DMS79 (cell line): ENCODE results near the gene EDN3.
A peak's percentile ranks its signal among the peaks of the same experiment; 100 is the strongest.
"Not testable (repeated sequence)": the region's sequence is repeated elsewhere in the genome, so short reads cannot be mapped to it uniquely, and the experiment has no call there.

ENCODE experiments used
- DNase-seq: peaks from one replicate; lab custom pipeline; 2025; lab: John Stamatoyannopoulos, UW

Gene EDN3

DNA sequence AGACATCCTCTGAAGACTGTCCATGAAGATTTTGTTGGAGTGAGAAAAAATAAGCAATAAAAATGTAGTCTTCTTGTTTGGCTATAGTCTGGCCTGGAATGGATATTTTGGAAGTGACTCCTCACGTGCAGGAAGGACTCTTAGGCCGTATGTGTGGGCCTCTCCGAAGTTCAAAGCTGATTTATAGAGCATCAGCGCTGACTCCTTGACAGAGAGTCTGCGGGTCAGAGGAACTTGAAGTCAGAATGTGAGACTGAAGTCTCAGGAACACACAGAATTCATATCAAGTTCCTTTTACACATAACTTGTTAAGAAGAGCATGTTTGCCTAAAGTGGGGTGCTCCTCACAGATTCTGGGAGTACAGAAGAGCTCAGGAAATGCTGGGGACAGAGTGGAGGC, 36.1 kb downstream of the EDN3 start:
- DNase-seq, result no peak

DNA sequence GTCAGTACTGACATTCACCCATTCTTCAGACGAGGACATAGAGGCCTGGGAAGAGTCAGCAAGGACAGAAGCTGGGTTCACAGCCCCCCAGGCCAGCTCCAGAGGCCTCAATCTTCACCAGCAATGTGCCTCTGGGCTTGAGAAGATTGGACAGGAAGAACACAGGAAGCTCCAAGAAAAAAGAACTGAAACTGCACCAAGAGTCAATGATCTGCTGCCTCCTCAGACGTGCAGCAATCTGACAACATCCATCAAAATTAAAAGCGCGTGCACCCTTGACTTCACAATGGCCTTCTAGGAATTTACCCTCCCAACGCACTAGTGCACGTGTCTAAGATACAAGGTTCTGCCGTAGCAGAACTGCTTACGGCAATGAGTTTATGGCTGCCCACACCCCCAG, 38.0 kb downstream of the EDN3 start:
- not testable (repeated sequence) for DNase-seq

DNA sequence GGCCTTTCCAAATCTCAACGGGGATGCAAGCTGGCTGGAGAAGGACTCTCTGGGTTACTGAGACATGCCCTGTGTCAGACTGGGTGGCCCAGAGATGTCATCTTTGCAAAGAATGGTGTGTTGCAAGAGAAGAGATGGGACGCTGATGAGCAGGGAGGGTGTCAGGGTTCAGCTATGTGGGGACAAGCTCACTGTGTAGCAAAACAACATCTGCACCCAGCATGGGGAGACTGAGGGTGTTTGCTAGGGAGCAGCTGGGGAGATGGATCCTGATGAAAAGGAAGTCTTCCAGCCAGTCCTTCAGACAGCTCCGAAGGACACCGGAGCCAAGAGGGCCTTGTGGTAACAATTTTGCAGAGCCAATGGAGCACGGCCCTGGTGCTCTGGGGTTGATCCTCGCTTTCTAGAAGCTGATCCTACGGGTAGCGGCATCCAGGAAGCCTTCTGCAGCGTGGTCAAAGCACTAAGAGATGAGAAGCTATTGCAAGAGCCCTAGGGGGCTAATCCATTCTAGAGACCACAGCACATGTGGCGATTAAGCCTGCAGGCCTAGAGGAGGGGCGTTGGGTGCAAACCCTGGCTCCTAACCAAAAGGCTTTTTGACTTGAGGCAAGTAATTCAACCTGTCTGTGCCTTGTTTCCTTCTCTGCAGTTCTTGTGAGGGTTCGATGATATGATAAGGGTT, 39.9 kb downstream of the EDN3 start:
- DNase-seq, result no peak

DNA sequence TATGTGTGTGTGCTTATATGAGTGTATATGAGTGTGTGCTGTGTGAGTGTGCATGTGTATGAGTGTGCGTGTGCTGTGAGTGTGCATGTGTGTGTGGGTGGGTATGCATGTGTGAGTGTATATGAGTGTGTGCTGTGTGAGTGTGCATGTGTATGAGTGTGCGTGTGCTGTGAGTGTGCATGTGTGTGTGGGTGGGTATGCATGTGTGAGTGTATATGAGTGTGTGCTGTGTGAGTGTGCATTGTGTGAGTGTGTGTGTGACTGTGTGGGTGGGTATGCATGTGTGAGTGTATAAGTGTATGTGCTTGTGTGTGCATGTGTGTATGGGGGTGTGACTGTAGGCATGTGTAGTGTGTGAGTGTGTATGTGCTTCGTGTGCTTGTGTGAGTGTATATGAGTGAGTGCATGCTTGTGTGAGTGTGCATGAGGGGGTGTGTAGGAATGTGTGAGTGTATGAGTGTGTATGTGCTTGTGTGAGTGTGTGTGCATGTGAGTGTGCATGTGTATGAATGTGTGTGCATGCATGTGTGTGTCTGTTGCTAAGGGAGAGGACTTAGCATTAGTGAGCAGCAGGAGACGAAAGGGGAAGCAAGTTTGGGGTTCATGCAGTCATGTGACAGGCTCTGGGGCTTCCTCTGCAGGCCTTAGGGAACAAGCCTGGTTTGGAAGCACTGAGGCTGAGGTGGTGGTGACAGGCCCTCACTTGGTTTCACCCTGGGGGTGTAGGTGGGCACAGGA, 41.0 kb downstream of the EDN3 start:
- DNase-seq, result not testable (repeated sequence)

DNA sequence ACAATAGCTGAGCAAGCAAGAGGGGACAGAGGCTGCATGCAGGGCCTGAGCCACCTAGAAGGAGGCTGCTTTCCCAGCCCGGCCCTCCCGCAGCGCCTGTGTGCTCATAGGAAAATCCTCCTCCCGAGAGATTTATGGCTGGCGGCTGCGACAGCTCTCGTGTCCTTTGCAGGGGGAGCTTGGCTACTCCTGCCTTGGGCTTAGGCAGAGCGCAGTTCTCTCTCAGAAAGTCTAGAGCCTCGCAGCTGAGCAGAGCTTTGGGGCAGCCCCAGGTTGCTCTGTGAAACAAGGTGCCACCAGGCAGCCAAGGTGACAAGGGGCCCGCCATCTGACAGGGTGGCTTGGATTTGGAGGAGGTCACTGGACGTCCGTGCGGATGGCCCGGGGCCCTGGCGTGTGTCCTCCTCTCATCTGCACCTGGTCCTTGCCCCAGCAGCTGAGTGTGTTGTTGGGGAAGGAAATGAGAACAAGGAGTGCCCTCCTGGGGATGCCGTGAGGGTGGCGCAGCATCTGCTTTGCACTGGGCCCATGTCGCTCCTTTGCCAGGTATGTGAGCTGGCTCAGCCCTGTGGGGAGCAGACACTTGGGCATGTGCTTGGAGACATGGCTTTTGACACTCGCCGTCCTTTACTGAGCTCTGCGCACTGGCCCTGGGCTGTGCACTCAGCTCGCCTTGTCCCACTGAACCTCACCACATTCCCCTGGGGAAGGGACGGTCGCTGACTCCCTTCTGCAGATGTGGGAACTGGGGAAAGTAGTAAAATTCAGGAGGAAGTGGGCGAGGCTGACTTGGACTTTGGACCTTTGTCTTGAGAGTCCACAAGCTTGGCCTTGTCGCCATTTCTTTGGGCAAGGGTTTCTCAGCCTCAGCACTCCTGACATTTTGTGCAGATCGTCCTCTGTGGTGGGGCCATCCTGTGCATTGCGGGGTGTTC, 41.9 kb downstream of the EDN3 start:
- no peak for DNase-seq

DNA sequence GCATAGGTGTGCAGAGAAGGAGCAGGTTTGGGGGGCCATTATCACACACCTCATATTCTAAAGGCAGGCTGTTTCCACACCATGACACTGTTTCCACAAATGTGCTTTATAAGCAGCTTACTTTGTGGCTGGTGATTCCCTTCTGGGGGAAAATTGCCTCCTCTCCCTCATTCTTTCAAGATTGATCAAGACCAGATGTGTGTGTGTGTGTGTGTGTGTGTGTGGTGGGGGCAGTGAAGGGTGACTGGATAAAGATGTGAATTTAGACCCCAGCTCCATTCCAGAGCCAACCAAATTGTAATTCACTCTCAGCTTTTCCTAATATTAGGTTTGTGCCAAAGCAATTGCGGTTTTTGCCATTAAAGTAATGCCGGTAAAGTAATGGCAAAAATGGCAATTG, 45.6 kb downstream of the EDN3 start:
- DNase-seq, result no peak

DNA sequence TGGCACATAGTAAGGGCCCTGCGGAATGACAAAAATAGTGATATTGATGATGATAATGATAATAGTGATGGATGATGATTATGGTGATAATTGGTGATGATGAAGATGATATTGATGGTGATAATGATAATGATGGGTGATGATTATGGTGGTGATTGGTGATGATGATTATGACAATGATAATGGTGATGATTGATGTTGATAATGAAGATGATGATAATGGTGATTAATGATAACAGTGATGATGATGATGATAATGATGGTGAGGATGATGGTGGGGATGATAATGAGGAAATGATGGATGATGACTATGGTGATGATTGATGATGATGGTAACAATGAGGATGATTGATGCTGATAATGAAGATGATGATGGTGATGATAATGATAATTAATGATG, 48.9 kb downstream of the EDN3 start:
- no peak for DNase-seq

DNA sequence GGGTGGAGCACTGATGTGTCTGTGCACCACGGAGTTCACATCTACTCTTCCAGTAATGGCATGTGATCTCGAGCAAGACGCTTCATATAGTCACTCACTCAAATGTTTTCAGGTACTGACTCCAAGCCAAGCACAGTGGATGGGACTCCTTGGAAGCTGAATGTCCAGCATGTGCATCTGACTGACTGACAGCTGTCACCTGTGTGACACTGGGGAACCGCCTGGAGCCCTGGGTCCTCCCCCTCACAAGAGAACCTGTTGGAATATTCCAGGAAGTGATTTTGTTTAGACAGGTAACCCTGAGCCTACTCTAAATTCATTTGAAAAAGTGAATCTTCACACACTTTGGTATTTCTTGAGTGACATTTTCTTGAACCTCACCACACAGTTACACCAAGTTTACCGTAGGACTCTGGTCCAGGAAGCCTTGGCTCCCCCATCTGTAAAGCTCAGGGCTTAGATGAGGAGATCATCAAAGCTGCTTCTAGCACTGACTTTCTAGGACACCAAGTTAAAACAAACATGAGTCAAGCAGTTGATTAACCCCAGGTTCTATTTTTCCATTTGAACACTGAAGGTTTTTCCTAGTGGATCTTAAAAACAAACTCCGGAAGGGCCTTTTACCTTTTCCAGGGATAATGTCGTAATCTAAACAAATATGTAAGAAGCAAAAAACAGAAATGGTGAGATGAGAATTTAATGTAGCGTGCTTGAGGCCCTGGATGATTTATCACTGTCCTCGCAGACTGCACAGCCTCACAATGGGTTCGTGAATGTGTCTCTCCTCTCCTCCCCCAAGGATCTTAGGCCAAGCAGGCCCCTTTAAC, 50.1 kb downstream of the EDN3 start:
- no peak for DNase-seq

DNA sequence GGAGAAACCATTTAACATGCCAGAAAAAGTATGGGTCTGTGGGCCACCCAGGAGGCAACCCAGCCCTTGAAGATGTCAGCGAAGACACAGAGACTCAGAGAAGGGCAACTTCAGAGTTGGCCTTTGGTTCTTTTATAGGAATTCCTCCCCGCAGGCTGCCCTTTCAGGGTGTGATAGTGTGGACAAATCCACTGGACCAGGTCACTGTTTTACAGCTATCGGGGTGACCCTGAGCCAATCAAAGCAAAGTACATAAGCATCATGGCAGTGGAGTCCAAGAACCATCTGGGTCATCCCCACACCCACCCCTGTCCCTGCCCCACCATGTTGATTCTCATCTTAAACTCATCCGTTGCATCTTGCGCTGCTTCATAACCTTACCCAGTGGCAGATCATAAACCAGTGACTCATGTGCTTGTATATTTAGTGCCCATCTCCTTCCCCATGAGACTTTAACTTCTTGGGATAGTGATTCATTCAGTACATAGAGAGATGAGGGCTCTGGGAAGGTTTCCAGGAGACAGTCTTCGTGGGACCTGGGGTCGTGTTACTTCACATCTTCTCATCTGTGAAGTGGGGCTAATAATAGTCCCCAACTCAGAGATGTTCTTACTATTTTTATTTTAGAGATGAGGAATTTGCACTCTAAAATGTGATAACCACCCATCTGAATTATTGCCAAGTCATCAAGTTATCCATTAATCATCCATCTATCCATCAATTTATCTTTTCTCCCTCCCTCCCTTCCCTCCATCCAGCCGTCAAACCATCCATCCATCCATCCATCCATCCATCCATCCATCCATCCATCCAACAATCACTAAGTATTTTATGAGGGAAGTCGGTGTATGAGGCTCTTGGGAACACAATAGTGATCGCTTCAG, 51.0 kb downstream of the EDN3 start:
- DNase-seq, result no peak

DNA sequence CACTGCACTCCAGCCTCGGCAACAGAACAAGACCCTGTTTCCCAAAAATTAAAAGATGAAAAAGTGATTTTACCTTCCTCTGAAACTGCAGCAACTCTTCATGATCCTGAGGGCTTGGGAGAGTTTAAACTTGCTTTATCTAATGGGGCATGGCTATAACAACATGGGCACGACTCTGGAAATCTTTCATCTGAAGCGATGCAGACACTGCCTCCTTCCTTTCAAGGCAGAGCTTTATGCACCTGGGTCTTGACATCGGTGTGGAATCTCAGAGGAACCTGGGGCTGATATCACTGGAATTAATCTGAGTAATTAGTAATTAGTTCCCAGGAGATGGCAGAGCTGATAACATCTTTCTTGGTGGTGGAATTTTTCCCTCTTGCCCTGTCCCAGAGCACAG, 52.1 kb downstream of the EDN3 start:
- DNase-seq, result no peak

DNA sequence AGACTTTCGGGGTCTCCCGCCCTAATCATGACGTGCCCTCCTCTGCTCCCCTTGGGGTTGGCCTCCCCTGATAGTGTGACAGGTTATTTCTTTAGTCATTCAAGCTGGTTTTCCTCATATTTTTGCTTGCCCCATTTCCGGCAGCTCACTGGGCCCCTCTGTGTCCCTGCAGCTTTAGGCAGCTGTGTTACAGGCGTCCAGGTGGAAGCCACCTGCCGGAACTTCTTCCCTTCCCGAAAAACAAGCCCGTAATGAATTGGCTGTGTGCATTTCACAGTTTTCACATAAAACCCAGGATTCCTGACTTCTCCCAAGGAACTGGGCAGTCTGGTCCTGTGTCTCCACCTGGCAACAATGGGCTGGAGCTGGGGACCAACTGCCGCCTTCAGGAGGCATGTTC, 52.6 kb downstream of the EDN3 start:
- DNase-seq, result no peak

DNA sequence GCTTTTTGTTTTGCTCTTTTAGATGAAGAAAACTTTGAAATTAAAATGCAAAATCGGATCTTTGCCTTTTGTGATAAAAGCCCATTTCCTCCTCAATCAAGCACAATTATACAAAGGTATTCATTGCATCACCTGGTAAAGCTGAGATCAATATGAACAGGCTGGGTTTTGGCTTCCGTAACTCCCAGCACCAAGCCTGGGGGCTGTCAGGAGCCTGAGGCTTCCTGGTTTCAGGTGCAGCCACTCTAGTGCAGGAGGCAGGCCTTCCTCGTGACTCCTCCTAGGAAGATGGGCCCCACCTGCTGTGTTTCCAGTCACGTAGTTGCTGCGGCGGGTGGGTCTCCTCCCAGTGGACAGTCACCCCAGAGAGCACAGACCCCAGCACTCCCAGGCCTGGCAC, 54.0 kb downstream of the EDN3 start:
- DNase-seq, result no peak

DNA sequence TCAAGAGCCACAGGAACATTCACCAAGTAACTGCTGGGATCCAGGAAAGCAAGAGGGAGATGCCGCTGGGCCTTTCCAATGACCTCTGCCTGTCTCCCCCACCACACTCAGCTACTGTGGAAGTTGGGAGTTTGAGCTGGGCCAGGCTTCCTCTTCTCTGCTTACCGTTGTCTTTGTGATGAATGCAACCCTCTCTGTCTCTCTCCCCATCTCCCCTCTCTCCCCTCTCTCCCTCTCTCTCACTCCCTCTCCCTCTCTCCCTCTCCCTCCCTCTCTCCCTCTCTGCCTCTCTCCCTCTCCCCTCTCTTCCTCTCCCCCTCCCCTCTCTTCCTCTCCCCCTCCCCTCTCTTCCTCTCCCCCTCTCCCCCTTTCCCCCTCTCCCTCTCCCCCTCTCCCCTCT, 54.8 kb downstream of the EDN3 start:
- no peak for DNase-seq

DNA sequence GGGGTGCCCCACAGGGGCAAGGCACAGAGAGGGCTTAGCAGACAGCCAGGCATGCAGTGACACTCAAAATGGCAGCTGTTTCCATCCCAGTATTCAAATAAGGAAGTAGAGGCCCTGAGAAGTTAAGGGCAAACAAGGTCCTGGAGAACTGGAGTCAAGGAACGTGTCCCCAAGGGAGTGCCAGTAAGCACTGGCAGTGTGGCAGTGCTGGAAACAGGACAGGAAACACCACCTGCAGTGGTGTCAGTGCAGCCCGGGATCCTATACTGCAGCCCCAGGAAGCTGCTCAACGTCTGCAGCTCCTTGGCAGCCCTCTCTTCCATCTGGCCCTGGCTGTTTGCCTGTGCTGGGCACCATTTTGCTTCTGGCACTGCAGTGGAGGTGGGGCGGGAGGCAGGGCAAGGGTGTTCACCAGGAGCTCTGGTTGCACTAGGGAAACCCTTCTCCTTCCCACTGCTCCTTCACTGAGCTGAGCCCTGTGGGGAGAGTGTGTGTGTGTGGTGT, 56.3 kb downstream of the EDN3 start:
- DNase-seq, result no peak

DNA sequence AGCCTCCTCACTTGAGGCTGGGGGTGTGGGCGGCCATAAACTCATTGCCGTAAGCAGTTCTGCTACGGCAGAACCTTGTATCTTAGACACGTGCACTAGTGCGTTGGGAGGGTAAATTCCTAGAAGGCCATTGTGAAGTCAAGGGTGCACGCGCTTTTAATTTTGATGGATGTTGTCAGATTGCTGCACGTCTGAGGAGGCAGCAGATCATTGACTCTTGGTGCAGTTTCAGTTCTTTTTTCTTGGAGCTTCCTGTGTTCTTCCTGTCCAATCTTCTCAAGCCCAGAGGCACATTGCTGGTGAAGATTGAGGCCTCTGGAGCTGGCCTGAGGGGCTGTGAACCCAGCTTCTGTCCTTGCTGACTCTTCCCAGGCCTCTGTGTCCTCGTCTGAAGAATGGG, 58.4 kb downstream of the EDN3 start:
- DNase-seq, result not testable (repeated sequence)

DNA sequence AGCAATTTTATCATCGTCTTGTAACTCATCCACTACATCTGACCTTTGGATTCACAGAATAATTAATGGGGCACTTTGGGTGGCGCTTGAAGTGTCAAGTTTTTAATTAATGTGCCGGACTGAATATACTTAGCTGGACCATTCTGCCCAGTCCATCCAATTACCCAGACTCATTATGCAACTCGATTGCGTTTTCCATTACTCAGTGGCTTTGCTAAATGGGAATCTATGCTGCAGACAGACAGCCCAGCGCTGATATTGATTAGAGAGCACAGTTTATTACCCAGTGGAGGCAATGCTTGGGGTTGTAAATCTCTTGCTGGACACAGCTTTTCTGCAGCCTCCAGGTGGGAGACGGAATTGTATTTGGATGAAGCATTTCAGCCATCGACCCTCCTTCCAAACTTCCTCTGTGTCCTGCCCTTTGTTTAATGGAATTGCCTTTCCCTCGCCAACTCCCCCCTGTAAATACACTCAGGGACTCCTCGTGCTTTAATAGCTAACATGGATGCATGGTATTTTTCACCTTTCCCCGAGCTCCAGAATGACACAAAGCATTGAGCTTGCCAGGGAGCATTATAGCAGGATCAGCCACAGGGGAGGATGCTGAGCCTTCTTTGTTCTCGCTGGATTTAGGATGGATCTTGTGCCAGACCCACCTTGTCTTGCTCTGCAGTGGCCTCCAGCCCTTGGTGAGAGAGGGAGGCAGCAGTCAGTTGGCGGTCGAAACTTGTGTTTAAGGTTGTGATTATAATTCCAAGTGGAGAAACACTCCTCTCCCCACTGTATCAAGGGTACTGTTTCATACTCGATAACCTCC, 59.7 kb downstream of the EDN3 start:
- no peak for DNase-seq

DNA sequence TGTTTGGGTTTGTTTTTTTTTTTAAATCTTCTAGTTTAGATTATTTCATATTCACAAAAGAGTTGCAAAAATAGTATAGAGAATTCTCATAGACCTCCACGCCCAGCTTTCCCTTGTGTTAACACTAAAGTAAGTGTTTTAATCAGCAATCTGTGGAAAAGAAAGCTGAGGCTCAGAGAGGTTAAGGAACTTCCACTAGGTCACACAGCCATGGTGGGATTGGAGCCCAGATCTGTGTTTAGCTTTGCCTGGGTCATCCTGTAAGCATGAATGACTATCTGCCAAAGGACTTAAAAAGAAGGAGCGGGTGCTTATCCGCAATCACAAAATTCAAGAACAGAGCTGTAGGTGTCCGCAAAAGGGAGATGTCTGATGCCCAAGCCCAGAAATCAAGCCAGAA, 60.5 kb downstream of the EDN3 start:
- no peak for DNase-seq

DNA sequence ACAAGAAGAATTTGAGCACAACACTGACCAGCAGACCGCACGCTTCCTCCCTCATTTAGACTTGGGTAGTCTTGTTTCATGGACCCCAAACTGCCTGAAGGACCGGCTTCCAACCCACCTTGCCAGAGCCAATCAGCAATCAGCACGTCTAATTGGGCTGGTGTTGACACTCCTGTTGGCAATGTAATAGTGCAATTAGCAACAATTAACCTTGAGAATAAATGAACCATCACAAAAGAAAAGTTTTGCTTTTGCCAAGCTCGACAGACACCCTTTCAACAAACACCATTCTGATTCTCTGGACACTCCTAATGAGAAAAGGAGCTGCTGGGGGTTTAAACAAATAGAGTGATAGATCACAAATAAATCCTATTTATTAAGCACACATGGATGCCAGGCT, 61.0 kb downstream of the EDN3 start:
- no peak for DNase-seq

DNA sequence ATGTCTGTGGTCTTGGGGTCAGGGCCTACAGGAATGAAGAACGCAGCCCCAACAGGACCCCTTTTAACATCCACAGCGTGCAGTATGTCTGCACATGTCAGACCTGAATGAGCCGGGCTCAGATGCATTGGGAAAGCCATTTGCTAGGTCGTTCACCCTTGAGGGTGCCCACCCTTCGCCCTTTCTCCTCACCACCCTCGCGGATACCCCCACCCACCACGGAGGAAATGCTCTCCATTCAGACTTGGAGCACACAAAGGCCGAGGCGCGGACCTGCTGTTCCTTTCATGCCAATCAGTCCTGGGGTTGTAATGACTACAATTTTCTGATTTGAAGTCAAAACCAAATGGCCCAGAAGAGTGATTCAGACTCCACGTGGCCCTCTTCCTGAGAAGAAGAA, 62.7 kb downstream of the EDN3 start:
- no peak for DNase-seq

DNA sequence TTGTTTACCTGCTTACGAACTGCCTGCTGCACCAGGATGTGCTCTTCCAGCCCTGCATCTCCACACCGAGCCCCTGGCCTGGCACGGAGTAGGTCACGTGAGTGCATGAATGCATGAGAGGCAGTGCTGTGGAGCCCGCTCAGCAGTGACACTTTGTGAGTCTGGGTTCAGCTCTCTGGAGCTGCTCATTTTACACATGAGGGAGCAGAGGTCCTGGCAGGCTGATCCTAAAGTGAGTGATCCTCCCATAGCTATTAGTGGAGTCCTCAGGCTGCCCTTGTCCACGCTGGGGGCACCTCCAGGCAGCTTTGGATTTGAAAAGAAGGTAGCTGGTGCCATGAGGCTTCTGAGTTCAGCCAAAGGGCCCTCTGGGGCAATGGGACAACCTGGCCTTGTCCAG, 64.2 kb downstream of the EDN3 start:
- DNase-seq, result peak; percentile 54
